Activated CD4-positive, alpha-beta T cell treated with anti-CD3 and anti-CD28 coated beads, Interleukin-2, Interleukin-6, amounts not matched to agents 100 ng/mL and 50 ng/mL, durations not matched to agents 16 hours and 8 hours (primary cell): ENCODE results near the gene MOV10.
A peak's percentile ranks its signal among the peaks of the same experiment; 100 is the strongest.
"Not testable (repeated sequence)": the region's sequence is repeated elsewhere in the genome, so short reads cannot be mapped to it uniquely, and the experiment has no call there.

Source experiments
- DNase-seq: peaks from one replicate; pipeline ENCODE4 v3.0.0-alpha.2; 2020

Gene MOV10, protein sequence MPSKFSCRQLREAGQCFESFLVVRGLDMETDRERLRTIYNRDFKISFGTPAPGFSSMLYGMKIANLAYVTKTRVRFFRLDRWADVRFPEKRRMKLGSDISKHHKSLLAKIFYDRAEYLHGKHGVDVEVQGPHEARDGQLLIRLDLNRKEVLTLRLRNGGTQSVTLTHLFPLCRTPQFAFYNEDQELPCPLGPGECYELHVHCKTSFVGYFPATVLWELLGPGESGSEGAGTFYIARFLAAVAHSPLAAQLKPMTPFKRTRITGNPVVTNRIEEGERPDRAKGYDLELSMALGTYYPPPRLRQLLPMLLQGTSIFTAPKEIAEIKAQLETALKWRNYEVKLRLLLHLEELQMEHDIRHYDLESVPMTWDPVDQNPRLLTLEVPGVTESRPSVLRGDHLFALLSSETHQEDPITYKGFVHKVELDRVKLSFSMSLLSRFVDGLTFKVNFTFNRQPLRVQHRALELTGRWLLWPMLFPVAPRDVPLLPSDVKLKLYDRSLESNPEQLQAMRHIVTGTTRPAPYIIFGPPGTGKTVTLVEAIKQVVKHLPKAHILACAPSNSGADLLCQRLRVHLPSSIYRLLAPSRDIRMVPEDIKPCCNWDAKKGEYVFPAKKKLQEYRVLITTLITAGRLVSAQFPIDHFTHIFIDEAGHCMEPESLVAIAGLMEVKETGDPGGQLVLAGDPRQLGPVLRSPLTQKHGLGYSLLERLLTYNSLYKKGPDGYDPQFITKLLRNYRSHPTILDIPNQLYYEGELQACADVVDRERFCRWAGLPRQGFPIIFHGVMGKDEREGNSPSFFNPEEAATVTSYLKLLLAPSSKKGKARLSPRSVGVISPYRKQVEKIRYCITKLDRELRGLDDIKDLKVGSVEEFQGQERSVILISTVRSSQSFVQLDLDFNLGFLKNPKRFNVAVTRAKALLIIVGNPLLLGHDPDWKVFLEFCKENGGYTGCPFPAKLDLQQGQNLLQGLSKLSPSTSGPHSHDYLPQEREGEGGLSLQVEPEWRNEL

DNA sequence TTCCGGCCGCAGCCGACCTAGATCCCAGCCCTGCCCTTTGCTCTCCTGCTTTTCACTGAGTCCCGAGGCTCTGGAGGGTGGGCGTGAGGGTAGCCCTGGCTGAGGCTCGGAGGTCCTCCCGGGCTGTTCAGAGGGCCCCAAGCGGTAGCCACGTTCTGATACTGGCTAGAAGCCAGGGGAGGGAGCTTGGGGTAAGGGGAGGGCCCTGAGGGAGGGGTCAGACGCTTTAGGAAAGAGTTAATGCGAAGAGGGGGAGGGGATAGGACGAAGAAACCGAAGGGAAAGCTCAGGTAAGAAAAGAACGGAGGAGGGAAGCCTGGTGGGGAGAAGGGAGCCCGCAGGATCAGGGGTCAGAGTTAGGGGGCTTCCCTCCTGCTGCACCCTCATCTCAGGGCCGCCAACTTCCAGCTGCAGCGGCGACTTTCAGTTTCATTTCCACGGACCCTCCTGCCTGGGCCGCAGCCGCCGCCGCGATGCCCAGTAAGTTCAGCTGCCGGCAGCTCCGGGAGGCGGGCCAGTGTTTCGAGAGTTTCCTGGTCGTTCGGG is at the start of gene MOV10:
Gene MOV10, plus strand, starts transcription at position 220 of the 546 bp plus-strand sequence. Its CDS starts 254 bp downstream, at position 474.
- peak; percentile 75 for DNase-seq

GRCh38 chr1:112625696-112626095 is 48.8 kb upstream of the MOV10 start:
- DNase-seq = no peak

GRCh38 chr1:112626193-112626592 is 48.3 kb upstream of the MOV10 start:
- no peak for DNase-seq

DNA sequence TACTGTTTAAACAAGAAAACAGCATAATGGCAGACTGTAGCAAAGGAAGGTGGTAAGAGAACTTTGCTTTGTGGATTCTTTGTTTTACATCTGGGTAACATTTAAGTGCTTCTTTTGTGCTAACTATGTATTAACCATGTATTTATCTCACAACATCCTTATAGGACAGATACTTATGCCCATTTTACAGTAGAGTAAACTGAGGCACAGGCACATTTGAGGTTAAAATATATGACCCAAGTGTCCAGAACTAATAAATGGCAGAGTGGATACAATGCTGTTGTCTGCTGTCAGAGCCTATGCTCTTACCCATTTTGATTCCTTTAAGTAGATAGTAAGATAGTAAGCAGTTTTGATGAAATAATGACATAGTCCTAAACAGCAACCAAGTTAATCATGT is 47.6 kb upstream of the MOV10 start:
- no peak for DNase-seq

DNA sequence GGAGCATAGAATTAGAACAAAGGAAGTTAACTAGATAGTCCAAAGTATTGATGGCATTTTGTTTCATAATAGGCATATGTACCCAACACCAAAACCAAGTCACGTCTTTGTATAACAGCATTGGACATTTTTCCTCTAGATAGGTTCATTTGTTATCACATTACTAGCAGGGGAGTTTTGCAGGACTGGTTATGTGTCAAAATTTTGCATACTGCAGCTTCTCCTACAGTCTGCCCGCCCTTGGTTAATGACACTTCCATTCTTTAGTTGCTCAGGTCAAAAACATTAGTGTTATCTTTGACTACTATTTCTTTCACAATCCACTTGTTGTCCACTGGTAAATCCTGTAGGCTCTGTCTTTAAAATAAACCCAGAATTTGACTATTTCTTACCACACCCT is 45.9 kb upstream of the MOV10 start:
- no peak for DNase-seq

DNA sequence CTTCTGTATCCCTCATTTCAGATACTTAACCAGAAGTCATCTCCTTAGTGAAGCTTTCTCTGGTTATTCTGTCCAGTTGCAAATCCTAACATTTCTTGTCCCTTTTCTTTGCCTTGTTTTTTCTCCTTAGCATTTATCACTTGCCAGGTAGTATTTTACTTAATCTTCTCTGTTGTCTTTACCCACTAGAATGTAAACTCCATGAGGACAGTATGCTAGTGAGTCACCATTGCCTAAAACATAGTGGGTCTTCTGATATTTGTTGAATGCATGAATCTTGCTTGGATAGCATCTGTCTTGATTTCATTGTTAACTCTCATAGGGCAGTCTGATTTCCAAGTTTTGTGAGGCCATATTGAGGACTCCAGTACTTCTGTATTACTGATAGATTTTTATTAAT is 45.2 kb upstream of the MOV10 start:
- no peak for DNase-seq

DNA sequence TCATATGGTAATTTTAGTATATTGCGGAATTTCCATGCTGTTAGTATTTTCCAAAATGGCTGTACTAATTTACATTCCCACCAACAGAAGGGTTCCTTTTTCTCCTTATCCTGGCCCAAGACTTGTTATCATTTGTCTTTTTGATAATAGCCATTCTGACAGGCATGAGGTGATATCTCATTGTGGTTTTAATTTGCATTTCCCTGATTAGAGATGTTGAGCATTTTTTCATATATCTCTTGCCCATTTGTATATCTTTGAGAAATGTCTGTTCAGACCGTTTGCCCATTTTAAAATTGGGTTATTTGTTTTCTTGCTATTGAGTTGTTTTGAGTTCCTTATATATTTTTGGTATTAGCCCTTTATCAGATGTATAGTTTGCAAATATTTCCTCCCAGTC is 40.8 kb upstream of the MOV10 start:
- no peak for DNase-seq

DNA sequence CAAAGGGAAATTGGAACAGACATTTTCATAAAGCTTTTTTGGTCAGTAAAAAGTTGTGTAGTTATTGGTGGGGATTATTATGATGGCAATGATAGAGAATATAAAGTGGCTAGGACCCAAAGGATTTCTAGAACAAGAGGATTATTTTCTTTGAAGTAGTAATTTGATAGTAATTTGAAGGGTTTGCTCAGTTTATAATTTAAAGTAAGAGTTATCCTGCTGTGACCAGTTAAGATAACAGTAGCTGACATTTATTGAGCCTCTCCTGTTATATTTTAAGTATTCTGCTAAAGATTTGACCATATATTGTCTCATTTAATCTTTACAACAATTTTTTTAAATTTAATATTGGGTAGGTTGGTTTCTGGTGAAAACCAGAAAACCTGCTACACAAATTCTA is 40.1 kb upstream of the MOV10 start:
- no peak for DNase-seq

DNA sequence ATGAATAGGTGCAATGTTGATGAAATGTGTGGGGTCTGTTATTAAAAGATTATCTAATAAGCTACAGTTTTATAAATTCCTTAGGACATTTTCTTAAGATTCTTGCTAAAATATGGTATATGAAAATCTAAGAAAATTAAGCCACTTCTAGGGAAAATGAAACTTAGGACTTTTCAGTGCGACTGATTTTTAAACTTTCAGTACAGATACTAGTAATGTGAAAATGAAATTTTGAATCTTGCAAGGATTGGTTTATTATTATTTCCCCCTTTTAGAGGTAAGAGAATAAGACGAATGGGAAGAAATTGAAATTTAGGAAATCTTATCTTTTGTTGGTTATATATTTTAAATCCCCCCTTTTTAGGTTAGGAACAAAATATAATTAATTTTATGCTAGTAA is 38.4 kb upstream of the MOV10 start:
- DNase-seq = no peak

DNA sequence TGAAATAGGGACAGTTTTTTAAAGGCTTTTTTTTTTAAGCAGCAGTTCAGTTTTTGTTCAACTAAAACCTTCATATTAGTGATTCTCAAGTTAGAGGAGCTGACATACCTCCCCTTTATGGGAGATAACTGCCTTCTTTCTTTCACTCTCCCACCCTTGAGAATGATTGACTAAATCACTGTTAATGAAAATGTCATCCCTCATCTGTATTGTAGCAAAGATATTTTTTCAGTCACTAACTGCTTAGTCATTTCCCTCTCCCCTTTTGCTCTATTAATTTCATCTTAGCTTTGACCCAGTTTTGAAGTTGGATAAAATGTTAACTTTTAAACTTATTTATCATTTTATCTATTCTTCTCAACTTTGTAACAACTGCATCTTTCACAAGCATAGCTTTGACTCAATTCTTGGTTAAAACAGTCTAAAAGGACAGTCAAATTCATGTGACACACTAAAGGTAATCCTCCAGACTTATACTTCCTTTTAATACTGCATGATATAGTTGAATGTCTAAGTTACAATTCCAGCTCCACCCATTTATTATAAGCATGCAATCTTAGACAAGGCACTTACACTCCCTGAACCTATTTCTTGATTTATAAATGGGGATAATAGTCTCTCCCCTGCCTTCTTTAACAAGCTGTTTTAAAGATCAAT is 37.7 kb upstream of the MOV10 start:
- DNase-seq = peak; percentile 23

DNA sequence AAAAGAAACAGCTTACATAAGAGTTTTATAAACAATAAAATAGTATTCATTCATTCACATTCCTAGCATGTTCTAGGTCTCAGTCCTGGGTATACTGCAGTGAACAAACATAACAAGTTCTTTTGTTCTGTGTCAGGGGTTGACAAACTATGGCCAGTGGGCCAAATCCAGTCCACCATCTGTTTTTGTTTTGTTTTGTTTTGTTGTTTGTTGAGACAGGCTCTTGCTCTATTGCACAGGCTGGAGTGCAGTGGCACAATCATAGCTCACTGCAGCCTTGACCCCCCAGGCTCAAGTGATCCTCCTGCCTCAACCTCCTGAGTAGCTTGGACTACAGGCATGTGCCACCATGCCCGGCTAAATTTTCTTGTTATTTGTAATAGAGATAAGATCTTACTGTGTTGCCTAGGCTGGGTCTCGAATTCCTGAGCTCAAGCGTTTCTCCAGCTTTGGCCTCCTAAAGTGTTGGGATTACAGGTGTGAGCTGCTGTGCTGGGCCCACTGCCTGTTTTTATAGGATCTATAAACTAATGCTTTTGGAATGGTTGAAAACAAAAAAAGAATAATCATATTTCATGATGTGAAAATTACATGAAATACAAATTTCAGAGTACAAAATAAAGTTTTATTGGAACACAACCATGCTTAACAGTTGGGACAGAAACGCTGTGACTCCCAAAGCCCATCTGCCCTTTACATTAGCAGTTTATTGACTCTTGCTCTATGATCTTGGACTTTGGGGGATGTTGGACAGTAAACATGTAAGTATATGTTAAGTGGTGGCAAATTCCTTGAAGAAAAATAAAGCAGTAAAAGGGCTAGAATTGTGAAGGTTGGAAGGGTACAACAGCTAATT is 37.0 kb upstream of the MOV10 start:
- DNase-seq = no peak

- DNase-seq = no peak
Measured at GRCh38 chr1:112638110-112638428, 36.4 kb upstream of the MOV10 start.

DNA sequence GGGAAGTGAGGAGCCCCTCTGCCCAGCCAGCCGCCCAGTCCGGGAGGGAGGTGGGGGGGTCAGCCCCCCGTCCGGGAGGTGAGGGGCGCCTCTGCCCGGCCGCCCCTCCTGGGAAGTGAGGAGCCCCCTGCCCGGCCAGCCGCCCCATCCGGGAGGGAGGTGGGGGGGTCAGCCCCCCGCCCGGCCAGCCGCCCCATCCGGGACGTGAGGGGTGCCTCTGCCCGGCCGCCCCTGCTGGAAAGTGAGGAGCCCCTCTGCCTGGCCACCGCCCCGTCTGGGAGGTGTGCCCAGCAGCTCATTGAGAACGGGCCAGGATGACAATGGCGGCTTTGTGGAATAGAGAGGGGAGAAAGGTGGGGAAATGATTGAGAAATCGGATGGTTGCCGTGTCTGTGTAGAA is 34.0 kb upstream of the MOV10 start:
- not testable (repeated sequence) for DNase-seq

DNA sequence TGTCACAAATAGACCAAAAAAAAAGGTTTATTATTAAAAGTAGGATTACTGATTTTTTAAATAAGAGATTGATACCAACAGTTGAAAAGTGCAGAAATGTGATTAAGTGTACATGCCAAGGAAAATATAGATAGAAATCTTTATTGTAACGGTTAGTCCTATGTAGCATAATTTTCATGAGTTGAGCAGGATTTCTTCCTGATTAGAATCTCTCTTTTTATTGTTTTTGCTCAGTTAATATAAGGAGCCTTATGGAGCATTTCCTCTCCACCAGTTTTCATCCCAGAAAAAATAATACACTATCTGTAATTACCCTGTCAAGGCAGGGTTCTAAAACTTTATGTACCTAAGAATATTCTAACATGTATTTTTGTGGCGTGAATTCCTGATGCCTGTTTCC is 31.4 kb upstream of the MOV10 start:
- no peak for DNase-seq

- no peak for DNase-seq
Measured at GRCh38 chr1:112646225-112646624, 28.2 kb upstream of the MOV10 start.

DNA sequence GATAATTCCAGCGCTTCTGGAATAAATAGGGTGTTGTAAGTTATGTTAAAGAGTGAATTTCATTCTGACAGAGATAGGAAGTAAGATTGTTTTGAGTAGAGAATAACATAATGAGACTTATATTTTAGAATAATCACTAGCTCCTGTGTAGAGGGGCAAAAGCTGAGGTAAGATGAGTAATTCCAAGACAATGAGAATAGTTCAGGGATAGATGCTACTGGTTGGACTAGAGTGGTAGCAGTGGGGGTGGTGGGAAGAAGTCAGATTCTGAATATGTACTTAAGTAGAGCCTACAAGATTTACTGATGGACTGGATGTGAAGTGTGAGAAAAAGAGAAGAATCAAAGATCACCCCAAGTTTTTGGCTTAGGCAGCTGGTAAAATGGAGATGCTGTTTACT is 23.3 kb upstream of the MOV10 start:
- peak; percentile 11 for DNase-seq

DNA sequence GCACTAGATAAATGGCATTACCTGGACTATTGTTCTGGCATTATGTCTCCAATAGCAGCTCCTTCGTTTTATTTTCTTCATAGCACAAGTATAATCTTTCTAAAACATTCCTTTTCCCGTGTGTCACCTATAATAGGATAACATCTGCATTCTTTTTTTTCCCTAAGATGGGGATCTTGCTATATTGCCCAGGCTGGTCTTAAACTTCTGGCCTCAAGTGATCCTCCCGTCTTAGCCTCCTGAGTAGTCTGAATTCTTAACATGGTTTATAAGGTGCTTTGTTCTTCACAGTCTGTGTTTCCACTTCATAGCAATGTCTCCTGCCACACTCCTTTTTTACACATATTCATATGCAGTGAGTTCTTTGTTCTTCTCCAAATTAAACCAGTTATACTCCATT is 8.6 kb upstream of the MOV10 start:
- DNase-seq = no peak

DNA sequence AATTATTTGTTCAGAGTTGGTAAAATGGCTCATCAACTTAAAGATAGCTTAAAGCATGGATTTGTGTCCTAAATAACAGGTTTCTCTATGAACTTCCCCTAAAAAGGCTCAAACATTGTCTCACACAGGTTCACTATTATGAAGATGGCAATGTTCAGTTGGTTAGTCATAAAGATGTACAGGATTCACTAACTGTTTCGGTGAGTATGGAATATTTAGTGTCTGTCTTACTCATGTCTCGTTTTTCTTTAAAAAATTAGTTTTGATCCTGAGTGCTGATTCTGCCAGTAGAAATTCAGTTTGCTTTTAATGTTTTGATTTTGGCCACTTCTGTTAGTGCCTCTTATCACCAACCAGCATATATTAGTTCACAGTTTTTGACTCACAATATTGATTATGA is 7.5 kb upstream of the MOV10 start:
- peak; percentile 52 for DNase-seq

- DNase-seq = no peak
Measured at GRCh38 chr1:112672009-112672408, 2.5 kb upstream of the MOV10 start.

- DNase-seq = no peak
Measured at GRCh38 chr1:112672842-112673241, 1.6 kb upstream of the MOV10 start.

DNA sequence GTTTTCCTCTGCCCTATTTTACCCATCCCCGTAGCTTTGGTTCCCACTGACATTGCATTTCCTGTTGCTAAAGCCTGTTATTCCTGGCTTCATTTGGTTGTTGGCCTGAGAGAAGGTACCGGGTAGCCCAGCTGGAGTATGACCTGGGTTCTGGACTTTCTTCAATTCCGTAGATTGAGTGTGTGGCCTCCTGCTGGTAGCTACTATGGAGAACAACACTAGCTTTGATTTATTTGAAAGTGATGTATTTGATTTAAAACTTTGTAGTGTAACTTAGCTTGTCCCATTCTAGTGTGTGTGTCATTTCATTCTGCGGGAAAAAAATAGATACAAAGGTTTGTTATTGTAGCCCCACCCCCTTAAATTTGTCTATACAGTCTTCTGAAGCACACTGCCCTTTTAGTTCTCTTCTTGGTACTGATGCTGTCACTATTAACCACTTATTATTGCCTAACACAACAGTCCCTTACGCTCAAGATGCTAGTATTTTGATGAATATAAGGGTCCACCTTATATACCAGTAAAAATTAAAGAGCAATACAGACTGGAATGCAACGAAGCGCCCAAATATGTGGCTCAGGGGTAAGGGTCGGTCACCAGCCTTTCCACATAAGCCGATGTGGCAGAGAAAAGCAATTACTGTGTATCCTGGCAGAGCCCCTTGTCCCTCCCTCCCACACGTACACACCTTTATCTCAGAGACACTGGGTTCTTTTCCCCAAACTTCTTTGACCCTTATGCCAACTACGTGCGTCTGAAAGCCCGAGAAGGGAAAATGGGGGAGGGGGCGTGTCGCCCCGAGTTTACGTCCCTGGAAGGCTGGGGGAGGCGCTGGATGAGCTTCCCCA is 643 bp upstream of the MOV10 start:
- peak; percentile 14 for DNase-seq
